IgD-negative memory B cell (primary cell): ENCODE results near the gene HBM. TPM values are rescaled to one million over a fixed set of nuclear protein-coding genes. Genes with fewer than 3 reads are reported as not detected.
"Not testable (repeated sequence)": the region's sequence is repeated elsewhere in the genome, so short reads cannot be mapped to it uniquely, and the experiment has no call there.

Experiments
- H3K27ac Mint-ChIP-seq, 3 donors: one replicate each; pipeline ENCODE4 v1.8.0; 2020 to 2022; ENCODE audit warnings: mild to moderate bottlenecking in 3 of 3, mixed read lengths in 3 of 3, moderate library complexity in 1 of 3
- H3K27me3 Mint-ChIP-seq: one replicate; pipeline ENCODE4 v1.8.0; 2021; ENCODE audit warnings: mixed read lengths
- H3K36me3 Mint-ChIP-seq: one replicate; pipeline ENCODE4 v1.8.0; 2020; ENCODE audit warnings: mild to moderate bottlenecking, mixed read lengths
- H3K4me1 Mint-ChIP-seq, 3 donors: one replicate each; pipeline ENCODE4 v1.8.0; 2020 to 2022; ENCODE audit warnings: mixed read lengths in 3 of 3, mild to moderate bottlenecking in 1 of 3
- H3K4me3 Mint-ChIP-seq, 4 donors: one replicate each; pipeline ENCODE4 v1.8.0; 2020 to 2022; ENCODE audit warnings: mild to moderate bottlenecking in 4 of 4, mixed read lengths in 4 of 4, moderate library complexity in 3 of 4
- H3K9me3 Mint-ChIP-seq, 3 donors: one replicate each; pipeline ENCODE4 v1.8.0; 2020 to 2021; ENCODE audit warnings: mixed read lengths in 3 of 3, mild to moderate bottlenecking in 1 of 3
- polyA plus RNA-seq: library from polyadenylated mRNA; unstranded; fragments of 300-500 nt; fragmentation: Illumina TruSeq; gene quantifications from one replicate; pipeline ENCODE4 v1.2.3, GENCODE V29; 2021

HBM gene
- polyA plus RNA-seq, 1 donor from 2014 or later, result not detected

DNA sequence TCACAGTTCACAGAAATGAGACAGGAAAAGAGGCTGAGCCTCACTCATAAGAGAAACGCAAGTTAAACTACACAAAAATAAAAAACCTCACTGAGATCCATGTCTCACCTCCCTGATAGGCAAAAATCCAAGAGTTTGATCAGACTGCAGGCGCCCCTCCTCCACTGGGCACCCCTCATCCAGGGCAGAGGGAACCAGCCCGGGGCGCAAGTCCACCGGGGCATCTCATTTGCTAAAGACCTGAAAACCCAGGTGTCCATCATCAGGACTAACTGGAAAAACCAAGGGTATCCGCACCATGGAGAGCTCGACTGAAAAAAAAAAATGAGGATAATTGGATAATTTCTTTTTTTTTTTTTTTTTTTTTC is 10.8 kb upstream of the HBM start:
- Mint-ChIP-seq H3K4me1 (peaks cover 5 to 8% (median 5%) of the 10 kb centered on the region in 3 donors), H3K27ac (peak overlapping the region in 1 of 3 donors; percentile 29), H3K9me3 (no peaks in the 10 kb centered on the region), H3K27me3 (peaks cover 23% of the 10 kb centered on the region), H3K36me3 (peaks cover 2% of the 10 kb centered on the region), H3K4me3 (peak overlapping the region; percentile 70 to 94 (median 80))

DNA sequence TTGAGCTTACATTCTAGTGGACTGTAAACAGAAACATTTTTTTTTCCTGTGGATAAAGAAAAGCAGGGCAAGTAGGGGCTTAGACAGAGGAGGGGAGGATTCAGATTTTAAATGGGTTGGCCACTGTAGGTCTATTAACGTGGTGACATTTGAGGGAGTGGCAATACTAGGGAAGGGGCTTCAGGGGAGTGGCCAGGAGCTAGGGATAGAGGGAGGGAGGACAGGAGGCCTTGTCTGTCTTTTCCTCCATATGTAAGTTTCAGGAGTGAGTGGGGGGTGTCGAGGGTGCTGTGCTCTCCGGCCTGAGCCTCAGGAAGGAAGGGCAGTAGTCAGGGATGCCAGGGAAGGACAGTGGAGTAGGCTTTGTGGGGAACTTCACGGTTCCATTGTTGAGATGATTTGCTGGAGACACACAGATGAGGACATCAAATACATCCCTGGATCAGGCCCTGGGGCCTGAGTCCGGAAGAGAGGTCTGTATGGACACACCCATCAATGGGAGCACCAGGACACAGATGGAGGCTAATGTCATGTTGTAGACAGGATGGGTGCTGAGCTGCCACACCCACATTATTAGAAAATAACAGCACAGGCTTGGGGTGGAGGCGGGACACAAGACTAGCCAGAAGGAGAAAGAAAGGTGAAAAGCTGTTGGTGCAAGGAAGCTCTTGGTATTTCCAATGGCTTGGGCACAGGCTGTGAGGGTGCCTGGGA is 6.5 kb upstream of the HBM start:
- H3K27me3 Mint-ChIP-seq, result peaks cover 23% of the 10 kb centered on the region
- H3K27ac Mint-ChIP-seq, result peak overlapping the region in 1 of 3 donors; percentile 39

DNA sequence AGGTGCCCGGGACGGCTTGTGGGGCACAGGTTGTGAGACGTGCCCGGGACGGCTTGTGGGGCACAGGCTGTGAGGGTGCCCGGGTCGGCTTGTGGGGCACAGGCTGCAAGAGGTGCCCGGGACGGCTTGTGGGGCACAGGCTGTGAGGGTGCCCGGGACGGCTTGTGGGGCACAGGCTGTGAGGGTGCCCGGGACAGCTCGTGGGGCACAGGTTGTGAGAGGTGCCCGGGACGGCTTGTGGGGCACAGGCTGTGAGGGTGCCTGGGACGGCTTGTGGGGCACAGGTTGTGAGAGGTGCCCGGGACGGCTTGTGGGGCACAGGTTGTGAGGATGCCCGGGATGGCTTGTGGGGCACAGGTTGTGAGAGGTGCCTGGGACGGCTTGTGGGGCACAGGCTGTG is 5.5 kb upstream of the HBM start:
- not testable (repeated sequence) for H3K9me3 Mint-ChIP-seq, H3K4me3 Mint-ChIP-seq, H3K4me1 Mint-ChIP-seq, H3K27ac Mint-ChIP-seq, H3K36me3 Mint-ChIP-seq
- peaks cover 20% of the 10 kb centered on the region for H3K27me3 Mint-ChIP-seq

More for the DNA sequence above, 6.5 kb upstream of the HBM start:
- peaks cover 5 to 10% (median 5%) of the 10 kb centered on the region in 3 donors for H3K4me1 Mint-ChIP-seq
- peak overlapping the region in 1 of 4 donors; percentile 50 for H3K4me3 Mint-ChIP-seq
- H3K36me3 Mint-ChIP-seq, result peaks cover 2% of the 10 kb centered on the region
- H3K9me3 Mint-ChIP-seq, result no peaks in the 10 kb centered on the region

DNA sequence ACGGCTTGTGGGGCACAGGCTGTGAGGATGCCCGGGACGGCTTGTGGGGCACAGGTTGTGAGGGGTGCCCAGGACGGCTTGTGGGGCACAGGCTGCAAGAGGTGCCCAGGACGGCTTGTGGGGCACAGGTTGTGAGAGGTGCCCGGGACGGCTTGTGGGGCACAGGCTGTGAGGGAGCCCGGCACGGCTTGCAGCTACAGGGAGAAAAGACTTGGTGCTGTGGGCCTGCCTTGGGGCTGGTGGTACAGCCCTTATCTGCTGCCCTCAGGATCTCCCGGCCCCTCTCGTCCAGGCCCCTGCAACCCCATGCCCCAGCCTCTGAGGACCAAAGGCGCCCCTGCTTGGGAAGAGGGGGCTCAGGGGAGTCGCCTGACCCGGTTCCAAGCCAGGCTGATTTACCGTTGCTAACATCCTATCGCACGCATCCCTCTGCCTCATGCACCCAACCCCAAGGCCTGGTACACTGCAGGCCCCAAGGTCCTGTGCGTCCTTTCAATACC is 5.0 kb upstream of the HBM start:
- H3K27ac Mint-ChIP-seq, result no peak overlapping the region
- H3K4me3 Mint-ChIP-seq, result no peak overlapping the region
- no peaks in the 10 kb centered on the region for H3K36me3 Mint-ChIP-seq
- no peaks in the 10 kb centered on the region for H3K9me3 Mint-ChIP-seq
- H3K27me3 Mint-ChIP-seq, result peaks cover 22% of the 10 kb centered on the region
- peaks cover 0 to 4% (median 0%) of the 10 kb centered on the region in 3 donors for H3K4me1 Mint-ChIP-seq

DNA sequence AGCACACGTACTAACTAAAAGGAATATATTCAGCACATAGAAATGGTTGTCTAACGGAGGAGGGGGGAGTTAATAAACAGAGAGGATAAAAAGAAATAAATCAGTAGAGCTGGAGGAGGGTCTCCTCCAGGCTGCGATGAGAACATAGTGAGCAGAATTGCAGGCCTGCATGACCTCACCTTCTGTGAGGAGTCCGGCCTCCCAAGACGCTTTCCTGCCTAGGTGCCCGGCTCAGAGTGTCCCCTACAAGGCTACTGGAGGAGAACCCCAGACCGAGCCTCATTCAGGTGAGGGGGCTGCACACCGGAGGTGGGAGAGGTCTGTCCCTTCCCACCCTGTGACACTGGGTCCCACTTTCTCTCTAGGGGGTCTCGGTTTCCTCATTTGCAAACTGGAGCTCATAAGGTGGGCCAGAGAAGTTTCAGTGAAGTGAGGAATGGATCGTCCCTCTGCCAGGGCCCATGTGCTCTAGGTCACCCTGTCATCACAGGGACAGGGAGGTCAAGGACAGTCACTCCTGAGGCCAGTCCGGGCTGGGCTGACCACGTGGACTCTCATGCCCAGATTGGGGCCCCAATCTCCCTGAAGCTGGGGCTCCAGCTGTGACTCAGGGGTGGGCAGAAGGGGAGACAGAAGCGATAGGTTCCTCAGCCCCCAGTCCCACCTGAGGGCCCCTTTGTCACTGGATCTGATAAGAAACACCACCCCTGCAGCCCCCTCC is 3.3 kb upstream of the HBM start:
- H3K27ac Mint-ChIP-seq, result peak overlapping the region in 2 of 3 donors; percentile 18 to 26
- H3K36me3 Mint-ChIP-seq, result no peaks in the 10 kb centered on the region
- peaks cover 31% of the 10 kb centered on the region for H3K27me3 Mint-ChIP-seq
- no peaks in the 10 kb centered on the region for H3K9me3 Mint-ChIP-seq
- H3K4me3 Mint-ChIP-seq, result peak overlapping the region in 2 of 4 donors; percentile 7 to 60
- peaks cover 0 to 4% (median 1%) of the 10 kb centered on the region in 3 donors for H3K4me1 Mint-ChIP-seq

DNA sequence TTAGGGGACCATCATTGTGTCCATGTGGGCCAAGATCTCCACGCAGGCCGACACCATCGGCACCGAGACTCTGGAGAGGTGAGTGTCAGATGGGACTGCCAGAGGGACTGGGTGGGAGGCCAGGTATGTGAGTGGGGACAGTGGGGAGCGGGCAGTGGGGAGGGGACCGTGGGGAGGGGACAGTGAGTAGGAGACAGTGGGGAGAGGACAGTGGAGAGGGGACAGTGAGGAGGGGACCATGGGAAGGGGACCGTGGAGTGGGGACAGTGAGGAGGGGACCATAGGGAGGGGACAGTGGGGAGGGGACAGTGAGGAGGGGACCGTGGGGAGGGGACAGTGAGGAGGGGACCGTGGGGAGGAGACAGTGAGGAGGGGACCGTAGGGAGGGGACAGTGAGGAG is 2.6 kb upstream of the HBM start:
- not testable (repeated sequence) for H3K9me3 Mint-ChIP-seq, H3K4me3 Mint-ChIP-seq, H3K4me1 Mint-ChIP-seq, H3K27ac Mint-ChIP-seq, H3K36me3 Mint-ChIP-seq
- peaks cover 36% of the 10 kb centered on the region for H3K27me3 Mint-ChIP-seq

DNA sequence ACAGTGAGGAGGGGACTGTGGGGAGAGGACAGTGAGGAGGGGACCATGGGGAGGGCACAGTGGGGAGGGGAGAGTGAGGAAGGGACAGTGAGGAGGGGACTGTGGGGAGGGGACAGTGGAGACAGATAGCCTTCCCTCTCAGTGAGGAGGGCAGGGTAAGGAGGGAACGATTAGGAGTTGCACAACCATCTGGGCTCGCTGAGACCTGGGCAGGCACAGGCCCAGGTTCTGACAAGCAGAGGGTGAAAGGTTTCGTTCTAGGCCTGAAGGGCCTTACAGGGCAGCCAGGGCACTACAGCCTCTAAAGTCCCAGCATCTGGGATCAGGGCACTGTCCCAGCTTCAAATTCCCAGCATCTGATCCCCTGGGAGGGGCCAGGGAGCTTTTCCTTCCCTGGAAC is 2.1 kb upstream of the HBM start:
- H3K27ac Mint-ChIP-seq, H3K36me3 Mint-ChIP-seq, H3K9me3 Mint-ChIP-seq, H3K4me1 Mint-ChIP-seq: not testable (repeated sequence)
- Mint-ChIP-seq H3K4me3 (peak overlapping the region in 1 of 4 donors; percentile 58), H3K27me3 (peaks cover 38% of the 10 kb centered on the region)

DNA sequence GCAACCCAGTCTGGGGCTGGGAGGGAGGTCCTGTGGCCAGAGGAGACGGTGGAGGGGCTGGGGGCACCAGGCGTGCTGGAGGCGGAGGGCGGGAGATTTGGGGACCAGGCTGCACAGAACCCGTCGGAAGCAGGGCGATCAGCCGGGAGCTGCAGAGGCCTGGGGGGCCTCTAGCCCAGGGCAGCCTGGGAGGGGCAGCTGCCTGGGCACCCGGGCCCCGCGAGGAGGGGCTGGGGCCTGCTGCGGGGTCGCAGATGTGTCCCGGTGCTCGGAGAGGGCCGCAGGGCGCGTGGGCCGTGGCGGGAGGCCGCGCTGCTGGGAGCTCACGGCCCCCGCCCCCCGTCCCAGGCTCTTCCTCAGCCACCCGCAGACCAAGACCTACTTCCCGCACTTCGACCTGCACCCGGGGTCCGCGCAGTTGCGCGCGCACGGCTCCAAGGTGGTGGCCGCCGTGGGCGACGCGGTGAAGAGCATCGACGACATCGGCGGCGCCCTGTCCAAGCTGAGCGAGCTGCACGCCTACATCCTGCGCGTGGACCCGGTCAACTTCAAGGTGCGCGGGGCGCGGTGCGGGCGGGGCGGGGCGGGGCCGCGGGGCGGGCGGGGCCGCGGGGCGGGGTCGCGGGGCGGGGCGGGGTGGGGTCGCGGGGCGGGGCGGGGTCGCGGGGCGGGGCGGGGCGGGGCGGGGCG is 1.5 kb upstream of the HBM start:
- H3K27me3 Mint-ChIP-seq, result peaks cover 40% of the 10 kb centered on the region
- not testable (repeated sequence) for H3K36me3 Mint-ChIP-seq, H3K9me3 Mint-ChIP-seq, H3K4me1 Mint-ChIP-seq, H3K4me3 Mint-ChIP-seq, H3K27ac Mint-ChIP-seq

DNA sequence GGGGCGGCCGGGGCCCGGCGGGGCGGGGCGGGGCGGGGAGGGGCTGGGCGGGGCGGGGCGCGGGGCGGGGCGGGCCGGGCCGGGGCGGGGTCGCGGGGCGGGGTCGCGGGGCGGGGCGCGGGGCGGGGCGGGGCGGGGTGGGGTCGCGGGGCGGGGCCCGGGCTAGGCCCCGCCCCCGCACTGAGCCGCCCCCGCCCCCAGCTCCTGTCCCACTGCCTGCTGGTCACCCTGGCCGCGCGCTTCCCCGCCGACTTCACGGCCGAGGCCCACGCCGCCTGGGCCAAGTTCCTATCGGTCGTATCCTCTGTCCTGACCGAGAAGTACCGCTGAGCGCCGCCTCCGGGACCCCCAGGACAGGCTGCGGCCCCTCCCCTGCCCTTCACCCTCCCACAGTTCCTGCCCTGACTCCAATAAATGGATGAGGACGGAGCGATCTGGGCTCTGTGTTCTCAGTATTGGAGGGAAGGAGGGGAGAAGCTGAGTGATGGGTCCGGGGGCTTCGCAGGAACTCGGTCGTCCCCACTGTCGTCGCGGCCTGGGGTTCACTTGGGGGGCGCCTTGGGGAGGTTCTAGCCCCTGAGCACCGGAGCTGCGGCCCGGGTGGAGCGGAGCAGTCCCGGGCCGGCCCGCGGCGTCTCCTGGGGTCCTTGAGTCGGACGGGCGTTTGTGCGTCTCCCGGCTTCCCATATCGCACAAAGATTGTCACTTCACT is 795 bp upstream of the HBM start:
- no peaks in the 10 kb centered on the region for H3K36me3 Mint-ChIP-seq
- H3K9me3 Mint-ChIP-seq, result no peaks in the 10 kb centered on the region
- peak overlapping the region in 3 of 4 donors; percentile 41 to 68 (median 59) for H3K4me3 Mint-ChIP-seq
- peaks cover 0 to 2% (median 1%) of the 10 kb centered on the region in 3 donors for H3K4me1 Mint-ChIP-seq
- H3K27me3 Mint-ChIP-seq, result peaks cover 37% of the 10 kb centered on the region
- peak overlapping the region in 2 of 3 donors; percentile 42 to 62 for H3K27ac Mint-ChIP-seq

DNA sequence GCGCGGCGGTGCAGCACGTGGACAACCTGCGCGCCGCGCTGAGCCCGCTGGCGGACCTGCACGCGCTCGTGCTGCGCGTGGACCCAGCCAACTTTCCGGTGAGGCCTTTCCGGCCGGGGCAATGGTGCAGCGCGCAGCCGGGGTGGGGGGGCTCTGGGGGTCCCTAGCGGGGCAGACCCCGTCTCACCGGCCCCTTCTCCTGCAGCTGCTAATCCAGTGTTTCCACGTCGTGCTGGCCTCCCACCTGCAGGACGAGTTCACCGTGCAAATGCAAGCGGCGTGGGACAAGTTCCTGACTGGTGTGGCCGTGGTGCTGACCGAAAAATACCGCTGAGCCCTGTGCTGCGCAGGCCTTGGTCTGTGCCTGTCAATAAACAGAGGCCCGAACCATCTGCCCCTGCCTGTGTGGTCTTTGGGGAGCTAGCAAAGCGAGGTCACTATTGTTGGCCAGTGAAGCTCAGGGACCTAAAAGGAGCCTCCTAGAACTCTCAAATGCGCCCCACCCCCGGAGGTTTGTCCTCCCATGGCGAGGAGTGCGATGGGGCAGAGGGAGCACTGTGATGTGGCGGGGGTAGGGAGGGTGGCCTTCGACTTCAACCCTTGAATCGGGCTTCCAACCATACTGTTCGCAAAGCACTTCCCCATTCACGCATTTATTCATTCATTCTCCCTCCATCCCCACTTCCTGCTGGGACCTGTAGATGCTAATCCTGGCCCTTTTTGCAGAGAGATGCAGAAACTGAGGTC is 770 bp downstream of the HBM start:
- Mint-ChIP-seq H3K4me1 (peaks cover 0 to 2% (median 1%) of the 10 kb centered on the region in 3 donors), H3K4me3 (peak overlapping the region in 2 of 4 donors; percentile 27 to 32), H3K36me3 (no peaks in the 10 kb centered on the region), H3K9me3 (no peaks in the 10 kb centered on the region), H3K27me3 (peaks cover 43% of the 10 kb centered on the region), H3K27ac (peak overlapping the region in 2 of 3 donors; percentile 59 to 68)

DNA sequence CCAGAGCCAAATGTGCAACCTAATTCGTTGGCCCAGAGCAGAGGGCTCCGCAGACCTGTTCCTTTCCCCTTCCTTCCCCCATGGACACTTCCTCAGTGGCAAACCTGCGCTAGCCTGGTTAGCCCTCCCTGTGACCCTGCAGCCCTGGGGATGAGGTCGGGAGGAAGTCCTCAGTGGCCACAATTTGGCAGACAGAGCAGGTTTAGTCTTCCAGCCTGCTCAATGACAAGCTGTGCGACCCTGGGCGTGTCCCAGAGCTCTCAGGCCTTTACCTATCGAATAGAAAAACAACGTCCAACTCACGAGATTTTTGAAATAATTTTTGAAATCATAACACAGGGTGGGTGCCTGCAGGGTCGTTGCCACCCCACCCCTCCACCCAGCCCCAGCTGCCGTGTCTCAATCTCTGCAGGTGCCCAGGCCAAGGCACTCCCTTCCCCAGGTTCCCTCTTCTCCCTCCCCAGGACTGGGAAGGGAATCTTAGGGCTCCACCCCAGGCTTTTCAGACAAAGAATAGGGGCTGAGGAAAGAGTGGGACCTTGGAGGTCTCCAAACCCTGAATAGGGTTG is 1.4 kb downstream of the HBM start:
- Mint-ChIP-seq H3K4me1 (peaks cover 0 to 1% (median under 1%) of the 10 kb centered on the region in 3 donors), H3K27me3 (peaks cover 46% of the 10 kb centered on the region), H3K4me3 (peak overlapping the region in 2 of 4 donors; percentile 27 to 32), H3K27ac (peak overlapping the region in 2 of 3 donors; percentile 59 to 68), H3K36me3 (no peaks in the 10 kb centered on the region), H3K9me3 (no peaks in the 10 kb centered on the region)

DNA sequence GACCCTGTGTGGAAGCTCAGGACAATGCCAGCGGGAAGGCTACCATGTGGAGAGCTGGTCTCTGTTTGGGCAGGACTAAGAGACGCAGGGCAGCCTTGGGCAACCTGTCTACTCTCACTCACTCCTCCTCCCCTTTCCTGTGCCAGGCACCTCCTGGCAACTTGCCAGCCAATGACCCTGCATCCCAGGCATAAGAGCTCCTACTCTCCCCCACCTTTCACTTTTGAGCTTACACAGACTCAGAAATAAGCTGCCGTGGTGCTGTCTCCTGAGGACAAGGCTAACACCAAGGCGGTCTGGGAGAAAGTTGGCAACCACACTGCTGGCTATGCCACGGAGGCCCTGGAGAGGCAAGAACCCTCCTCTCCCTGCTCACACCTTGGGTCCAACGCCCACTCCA is 2.6 kb downstream of the HBM start:
- H3K4me3 Mint-ChIP-seq, result peak overlapping the region in 1 of 4 donors; percentile 12
- no peaks in the 10 kb centered on the region for H3K36me3 Mint-ChIP-seq
- H3K4me1 Mint-ChIP-seq, result peaks cover 0 to 1% (median 0%) of the 10 kb centered on the region in 3 donors
- no peak overlapping the region for H3K27ac Mint-ChIP-seq
- no peaks in the 10 kb centered on the region for H3K9me3 Mint-ChIP-seq
- H3K27me3 Mint-ChIP-seq, result peaks cover 47% of the 10 kb centered on the region

DNA sequence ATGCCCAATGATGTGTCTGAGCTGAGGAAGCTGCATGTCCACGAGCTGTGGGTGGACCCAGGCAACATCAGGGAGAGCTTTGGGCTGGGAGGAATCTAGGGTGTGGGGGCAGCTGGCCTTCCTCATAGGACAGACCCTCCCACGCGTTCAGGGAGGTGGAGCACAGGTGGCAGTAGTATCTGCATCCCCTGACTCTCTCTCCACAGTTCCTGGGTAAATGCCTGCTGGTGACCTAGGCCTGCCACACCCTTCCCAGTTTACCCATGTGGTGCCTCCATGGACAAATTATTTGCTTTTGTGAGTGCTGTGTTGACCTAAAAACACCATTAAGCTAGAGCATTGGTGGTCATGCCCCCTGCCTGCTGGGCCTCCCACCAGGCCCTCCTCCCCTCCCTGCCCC is 3.2 kb downstream of the HBM start:
- no peak overlapping the region for H3K27ac Mint-ChIP-seq
- H3K27me3 Mint-ChIP-seq, result peaks cover 49% of the 10 kb centered on the region
- no peaks in the 10 kb centered on the region for H3K9me3 Mint-ChIP-seq
- peaks cover 0 to 2% (median 0%) of the 10 kb centered on the region in 3 donors for H3K4me1 Mint-ChIP-seq
- no peaks in the 10 kb centered on the region for H3K36me3 Mint-ChIP-seq
- H3K4me3 Mint-ChIP-seq, result no peak overlapping the region

DNA sequence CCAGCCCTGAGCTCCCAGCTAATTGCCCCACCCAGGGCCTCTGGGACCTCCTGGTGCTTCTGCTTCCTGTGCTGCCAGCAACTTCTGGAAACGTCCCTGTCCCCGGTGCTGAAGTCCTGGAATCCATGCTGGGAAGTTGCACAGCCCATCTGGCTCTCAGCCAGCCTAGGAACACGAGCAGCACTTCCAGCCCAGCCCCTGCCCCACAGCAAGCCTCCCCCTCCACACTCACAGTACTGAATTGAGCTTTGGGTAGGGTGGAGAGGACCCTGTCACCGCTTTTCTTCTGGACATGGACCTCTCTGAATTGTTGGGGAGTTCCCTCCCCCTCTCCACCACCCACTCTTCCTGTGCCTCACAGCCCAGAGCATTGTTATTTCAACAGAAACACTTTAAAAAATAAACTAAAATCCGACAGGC is 4.3 kb downstream of the HBM start:
- not testable (repeated sequence) for H3K27ac Mint-ChIP-seq, H3K4me3 Mint-ChIP-seq, H3K4me1 Mint-ChIP-seq, H3K9me3 Mint-ChIP-seq, H3K36me3 Mint-ChIP-seq
- H3K27me3 Mint-ChIP-seq, result peaks cover 56% of the 10 kb centered on the region
